A549 (cell line): ENCODE results near the gene ANKRD33B. TPM values are rescaled to one million over a fixed set of nuclear protein-coding genes. Genes with fewer than 3 reads are reported as not detected.

Source experiments
- ATAC-seq, 2 experiments: fragments of 200-7000 bp in 1 of 2; fragments of >200 bp in 1 of 2; cut with Nextera tagmentation in 1 of 2; cut with Tn5 transposase in 1 of 2; 3 replicates each; pipeline versions ENCODE4 v1.8.0 to v1.9.1; 2018 to 2020; ENCODE audit warnings: mild to moderate bottlenecking in 1 of 2, moderate library complexity in 1 of 2
- CTCF ChIA-PET: fragments of 300-600 bp; sonication (Branson Sonifier 250); formaldehyde crosslinking; extraction: SDS; loops from one replicate; lab custom pipeline; 2021; ENCODE audit warnings: antibody characterized with exemption, inconsistent platforms; lab: Yijun Ruan, JAX
- POLR2A ChIA-PET: fragments of 350-600 bp; formaldehyde crosslinking; extraction: SDS; loops from one replicate; lab custom pipeline; 2021; ENCODE audit warnings: antibody characterized with exemption, inconsistent platforms; lab: Yijun Ruan, JAX
- DNase-seq, 2 experiments: peaks; one replicate each; pipeline versions ENCODE4 v3.0.0 to v3.0.0-alpha.2; 2011 to 2016; ENCODE audit warnings: low read depth in 1 of 2, low spot score in 1 of 2
- FAIRE-seq: peaks from 2 replicates; lab custom pipeline; 2011; peaks lifted over from hg19 to GRCh38; lab: Jason Lieb, UNC
- H3K27ac ChIP-seq, 2 experiments: fragments of >200 bp; sonication (Bioruptor Twin); formaldehyde crosslinking; 3 replicates each; pipeline ENCODE4 v1.5.1; 2016 to 2017
- H3K4me1 ChIP-seq: fragments of >200 bp; sonication (Bioruptor Twin); formaldehyde crosslinking; 3 replicates; pipeline ENCODE4 v1.6.1; 2016
- H3K4me2 ChIP-seq: fragments of >200 bp; sonication (Bioruptor Twin); formaldehyde crosslinking; 3 replicates; pipeline ENCODE4 v1.6.1; 2016
- H3K4me3 ChIP-seq: fragments of >200 bp; sonication (Bioruptor Twin); formaldehyde crosslinking; 3 replicates; pipeline ENCODE4 v1.5.1; 2016
- H3K9me3 ChIP-seq: fragments of >200 bp; sonication (Bioruptor Twin); formaldehyde crosslinking; 3 replicates; pipeline ENCODE4 v1.6.1; 2016
- CEBPB ChIP-seq, 2 experiments: fragments of >200 bp in 1 of 2; sonication (Bioruptor Twin) in 1 of 2; formaldehyde crosslinking in 1 of 2; IDR thresholded peaks; 2 replicates each; pipeline ENCODE4 v1.6.1; 2012 to 2016
- CTCF ChIP-seq: fragments of >200 bp; sonication (Bioruptor Twin); formaldehyde crosslinking; IDR thresholded peaks from 3 replicates; pipeline ENCODE4 v1.5.1; 2016
- EP300 ChIP-seq, 2 experiments: fragments of >200 bp; sonication (Bioruptor Twin); formaldehyde crosslinking; IDR thresholded peaks; 2 replicates in 1 of 2; 3 replicates in 1 of 2; pipeline ENCODE4 v1.6.1; 2016 to 2017
- ESRRA ChIP-seq: fragments of 150-350 bp; IDR thresholded peaks from 2 replicates; pipeline ENCODE4 v1.6.1; 2014; ENCODE audit warnings: mild to moderate bottlenecking, low read length, borderline replicate concordance
- FOSB ChIP-seq: fragments of 250-450 bp; sonication (Bioruptor Pico); IDR thresholded peaks from 2 replicates; pipeline ENCODE4 v1.5.0; 2020; ENCODE audit warnings: mild to moderate bottlenecking, moderate library complexity
- HEYL ChIP-seq: fragments of 250-450 bp; sonication (Bioruptor Pico); IDR thresholded peaks from 2 replicates; pipeline ENCODE4 v1.8.0; 2021; ENCODE audit warnings: mild to moderate bottlenecking, moderate library complexity
- HMGXB4 ChIP-seq: fragments of 250-450 bp; sonication (Bioruptor Pico); IDR thresholded peaks from 2 replicates; pipeline ENCODE4 v1.5.0; 2021; ENCODE audit warnings: mild to moderate bottlenecking, moderate library complexity, borderline replicate concordance
- HOXB13 ChIP-seq: fragments of 250-450 bp; sonication (Bioruptor Pico); IDR thresholded peaks from 2 replicates; pipeline ENCODE4 v1.5.0; 2020; ENCODE audit warnings: low read depth, mild to moderate bottlenecking, moderate library complexity
- JUN ChIP-seq, 2 experiments: fragments of >200 bp; sonication (Bioruptor Twin); formaldehyde crosslinking; IDR thresholded peaks; 2 replicates in 1 of 2; 3 replicates in 1 of 2; pipeline ENCODE4 v1.6.1; 2016 to 2017
- JUNB ChIP-seq: fragments of >200 bp; sonication (Bioruptor Twin); formaldehyde crosslinking; IDR thresholded peaks from 2 replicates; pipeline ENCODE4 v1.6.1; 2016
- KDM1A ChIP-seq: fragments of 200-600 bp; sonication (generic); IDR thresholded peaks from 2 replicates; pipeline ENCODE4 v1.6.1; 2016; ENCODE audit warnings: low read depth, mild to moderate bottlenecking
- MYC ChIP-seq: IDR thresholded peaks from 2 replicates; pipeline ENCODE4 v1.6.1; 2012; ENCODE audit warnings: mild to moderate bottlenecking, inconsistent platforms, low read length, improper control_type of control experiment, borderline replicate concordance
- NFE2L2 ChIP-seq: fragments of 150-350 bp; conservative IDR thresholded peaks from 2 replicates; pipeline ENCODE4 v1.6.1; 2014; ENCODE audit warnings: low read length
- NR3C1 ChIP-seq: fragments of >200 bp; sonication (Bioruptor Twin); formaldehyde crosslinking; IDR thresholded peaks from 3 replicates; pipeline ENCODE4 v1.6.1; 2017
- PHF8 ChIP-seq: fragments of 200-600 bp; sonication (generic); IDR thresholded peaks from 2 replicates; pipeline ENCODE4 v1.6.1; 2016; ENCODE audit warnings: low read depth, mild to moderate bottlenecking, antibody characterized with exemption, moderate library complexity, borderline replicate concordance
- POLR2A ChIP-seq: IDR thresholded peaks from 2 replicates; pipeline ENCODE4 v1.6.1; 2012; ENCODE audit warnings: mild to moderate bottlenecking, low read length
- RAD21 ChIP-seq, 2 experiments: fragments of >200 bp in 1 of 2; sonication (Bioruptor Twin) in 1 of 2; formaldehyde crosslinking in 1 of 2; IDR thresholded peaks in 1 of 2; conservative IDR thresholded peaks in 1 of 2; 2 replicates in 1 of 2; 3 replicates in 1 of 2; pipeline ENCODE4 v1.6.1; 2012 to 2018; ENCODE audit warnings: inconsistent platforms in 1 of 2
- RFX5 ChIP-seq: fragments of 450-650 bp; IDR thresholded peaks from 2 replicates; pipeline ENCODE4 v1.7.1; 2014; ENCODE audit warnings: antibody characterized with exemption, mild to moderate bottlenecking, moderate library complexity
- SMC3 ChIP-seq: fragments of >200 bp; sonication (Bioruptor Twin); formaldehyde crosslinking; IDR thresholded peaks from 3 replicates; pipeline ENCODE4 v1.6.1; 2018; ENCODE audit warnings: inconsistent platforms
- TFCP2L1 ChIP-seq: fragments of 250-450 bp; sonication (Bioruptor Pico); IDR thresholded peaks from 2 replicates; pipeline ENCODE4 v1.5.0; 2021; ENCODE audit warnings: mild to moderate bottlenecking
- ZC3H11A ChIP-seq: fragments of 450-650 bp; IDR thresholded peaks from 2 replicates; pipeline ENCODE4 v1.6.1; 2014; ENCODE audit warnings: antibody characterized with exemption, mild to moderate bottlenecking
- ZNF302 ChIP-seq: fragments of 250-450 bp; sonication (Bioruptor Pico); IDR thresholded peaks from 2 replicates; pipeline ENCODE4 v1.9.0; 2021; ENCODE audit warnings: inconsistent platforms, mild to moderate bottlenecking, moderate library complexity
- WGBS: methylation state at CpG from one replicate; pipeline ENCODE4 v1.1.6; 2017; ENCODE audit errors: missing lambda C conversion rate; 5-methylcytosine and 5-hydroxymethylcytosine counted together
- polyA plus RNA-seq, 4 experiments: library from polyadenylated mRNA; depleted of rRNA in 3 of 4; stranded (reverse); fragments of >200 nt; fragmentation: RNase III in 1 of 4; extraction: RNeasy Plus Mini Kit Qiagen cat#74134 plus additional on column Dnase treatment in 1 of 4; gene quantifications; 2 replicates in 3 of 4; 3 replicates in 1 of 4; pipeline ENCODE4 v1.2.3, GENCODE V29; 2011 to 2017

The ANKRD33B gene
- polyA plus RNA-seq, 2 of the 4 experiments (the other 2 are of a cell fraction), result 4.0 to 6.9 TPM

- no peak overlapping the region for H3K27ac ChIP-seq
- H3K4me2 ChIP-seq, result no peak overlapping the region
- ChIA-PET POLR2A (no interaction called here), CTCF (interaction anchor here (0.6 to 2.7 kb wide), 4 partner anchors 8 to 192 kb away, joined by 4 to 12 read pairs (median 5); no protein-coding TSS in a partner anchor)
- DNase-seq (no peak), FAIRE-seq (no peak), ATAC-seq (no peak)
- no peak overlapping the region for H3K4me3 ChIP-seq
- H3K4me1 ChIP-seq, result no peaks in the 10 kb centered on the region
- no peaks in the 10 kb centered on the region for H3K9me3 ChIP-seq
- TF ChIP-seq JUNB (no peak), NR3C1 (no peak), HEYL (CRISPR knock-in tag) (no peak), ESRRA (no peak), CTCF (no peak), PHF8 (no peak), EP300 (IDR thresholded peaks at IDR 0.05) (no peak), HOXB13 (CRISPR knock-in tag) (no peak), POLR2A (no peak), HMGXB4 (CRISPR knock-in tag) (no peak), MYC (no peak), SMC3 (no peak), ZNF302 (CRISPR knock-in tag) (no peak), RAD21 (conservative IDR thresholded peaks at IDR 0.05 in 1 of 2, IDR thresholded peaks at IDR 0.05 in 1 of 2) (no peak), JUN (IDR thresholded peaks at IDR 0.05) (no peak)
- WGBS, result 87% methylated on average over 9 of the region's 9 CpGs
Observed at GRCh38 chr5:10644192-10644591, 80.3 kb downstream of the ANKRD33B start.

- WGBS, result 88% methylated on average over 3 of the region's 3 CpGs
- CTCF ChIA-PET, result interaction anchor here (0.5 to 2.7 kb wide), 4 partner anchors 8 to 193 kb away, joined by 3 to 12 read pairs (median 4); no protein-coding TSS in a partner anchor
- Histone ChIP-seq H3K27ac (no peak overlapping the region), H3K4me3 (no peak overlapping the region), H3K9me3 (no peaks in the 10 kb centered on the region), H3K4me1 (no peaks in the 10 kb centered on the region), H3K4me2 (no peak overlapping the region)
- no peak for FAIRE-seq
- ATAC-seq, result peak in 1 of 2 experiments; percentile 24; a peak in 2 of 6 replicates
- no peak for DNase-seq
- POLR2A ChIA-PET, result no interaction called here
- TF ChIP-seq FOSB (CRISPR knock-in tag) (no peak), CEBPB (IDR thresholded peaks at IDR 0.05) (no peak), EP300 (IDR thresholded peaks at IDR 0.05) (no peak), RFX5 (no peak), ZNF302 (CRISPR knock-in tag) (no peak), KDM1A (no peak), HMGXB4 (CRISPR knock-in tag) (no peak), TFCP2L1 (no peak), NFE2L2 (no peak), ZC3H11A (no peak), ESRRA (no peak)
Observed at GRCh38 chr5:10645146-10645545, 81.3 kb downstream of the ANKRD33B start.
